ENCODE results near the gene FXYD3. TPM values are rescaled to one million over a fixed set of nuclear protein-coding genes. Genes with fewer than 3 reads are reported as not detected.

Gene FXYD3
- total and polyA plus RNA-seq, 2 of the 13 experiments (the other 11 are each of a cell fraction or from before 2014, with no cell fraction given), result 4.9 TPM; not detected in 1

DNA sequence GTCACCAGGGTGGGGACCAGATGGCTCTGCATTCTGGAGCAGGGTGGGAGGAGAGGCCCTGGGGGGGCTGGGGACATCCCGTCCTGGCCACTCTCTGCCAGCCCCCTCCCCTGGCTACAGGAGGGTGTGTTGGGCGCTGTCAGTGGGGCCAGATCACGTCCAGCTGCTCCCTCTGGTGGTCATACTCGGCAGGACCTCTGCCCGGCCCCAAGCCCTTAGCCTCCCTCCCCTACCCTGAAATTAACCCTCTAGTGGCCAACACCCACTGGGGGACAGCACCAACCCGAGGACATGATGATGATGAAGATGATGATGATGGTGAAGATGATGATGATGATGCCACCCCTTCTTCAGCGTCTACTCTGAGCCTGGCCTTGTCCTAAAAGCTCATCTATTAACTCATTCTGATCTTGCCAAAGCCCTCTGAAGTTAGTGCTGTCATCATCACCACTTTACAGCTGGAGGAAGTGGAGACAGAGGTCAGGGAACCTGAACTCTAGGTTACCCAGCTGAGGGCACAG lies 19.8 kb downstream of the FXYD3 start (continued):
- TF ChIP-seq, protein P1, sequence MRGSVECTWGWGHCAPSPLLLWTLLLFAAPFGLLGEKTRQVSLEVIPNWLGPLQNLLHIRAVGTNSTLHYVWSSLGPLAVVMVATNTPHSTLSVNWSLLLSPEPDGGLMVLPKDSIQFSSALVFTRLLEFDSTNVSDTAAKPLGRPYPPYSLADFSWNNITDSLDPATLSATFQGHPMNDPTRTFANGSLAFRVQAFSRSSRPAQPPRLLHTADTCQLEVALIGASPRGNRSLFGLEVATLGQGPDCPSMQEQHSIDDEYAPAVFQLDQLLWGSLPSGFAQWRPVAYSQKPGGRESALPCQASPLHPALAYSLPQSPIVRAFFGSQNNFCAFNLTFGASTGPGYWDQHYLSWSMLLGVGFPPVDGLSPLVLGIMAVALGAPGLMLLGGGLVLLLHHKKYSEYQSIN (CRISPR knock-in tag; IDR thresholded peaks at IDR 0.05; ENCODE audit: borderline replicate concordance), result no peak
- no peak for TF ChIP-seq SOX6 (IDR thresholded peaks at IDR 0.05)
- peak; percentile 54 for TF ChIP-seq SOX6 (CRISPR knock-in tag; IDR thresholded peaks at IDR 0.05)
- no peak for TF ChIP-seq EEA1 (CRISPR knock-in tag; IDR thresholded peaks at IDR 0.05; ENCODE audit: borderline replicate concordance)
- TF ChIP-seq NFIB (CRISPR knock-in tag; IDR thresholded peaks at IDR 0.05; ENCODE audit: borderline replicate concordance), result no peak
- no peak for TF ChIP-seq ZBTB3 (CRISPR knock-in tag; IDR thresholded peaks at IDR 0.05; ENCODE audit: borderline replicate concordance, low read depth)
- TF ChIP-seq FOXP1 (IDR thresholded peaks at IDR 0.05), result no peak
- no peak for TF ChIP-seq FOXP1 (CRISPR knock-in tag; IDR thresholded peaks at IDR 0.05)
- TF ChIP-seq, protein P2, sequence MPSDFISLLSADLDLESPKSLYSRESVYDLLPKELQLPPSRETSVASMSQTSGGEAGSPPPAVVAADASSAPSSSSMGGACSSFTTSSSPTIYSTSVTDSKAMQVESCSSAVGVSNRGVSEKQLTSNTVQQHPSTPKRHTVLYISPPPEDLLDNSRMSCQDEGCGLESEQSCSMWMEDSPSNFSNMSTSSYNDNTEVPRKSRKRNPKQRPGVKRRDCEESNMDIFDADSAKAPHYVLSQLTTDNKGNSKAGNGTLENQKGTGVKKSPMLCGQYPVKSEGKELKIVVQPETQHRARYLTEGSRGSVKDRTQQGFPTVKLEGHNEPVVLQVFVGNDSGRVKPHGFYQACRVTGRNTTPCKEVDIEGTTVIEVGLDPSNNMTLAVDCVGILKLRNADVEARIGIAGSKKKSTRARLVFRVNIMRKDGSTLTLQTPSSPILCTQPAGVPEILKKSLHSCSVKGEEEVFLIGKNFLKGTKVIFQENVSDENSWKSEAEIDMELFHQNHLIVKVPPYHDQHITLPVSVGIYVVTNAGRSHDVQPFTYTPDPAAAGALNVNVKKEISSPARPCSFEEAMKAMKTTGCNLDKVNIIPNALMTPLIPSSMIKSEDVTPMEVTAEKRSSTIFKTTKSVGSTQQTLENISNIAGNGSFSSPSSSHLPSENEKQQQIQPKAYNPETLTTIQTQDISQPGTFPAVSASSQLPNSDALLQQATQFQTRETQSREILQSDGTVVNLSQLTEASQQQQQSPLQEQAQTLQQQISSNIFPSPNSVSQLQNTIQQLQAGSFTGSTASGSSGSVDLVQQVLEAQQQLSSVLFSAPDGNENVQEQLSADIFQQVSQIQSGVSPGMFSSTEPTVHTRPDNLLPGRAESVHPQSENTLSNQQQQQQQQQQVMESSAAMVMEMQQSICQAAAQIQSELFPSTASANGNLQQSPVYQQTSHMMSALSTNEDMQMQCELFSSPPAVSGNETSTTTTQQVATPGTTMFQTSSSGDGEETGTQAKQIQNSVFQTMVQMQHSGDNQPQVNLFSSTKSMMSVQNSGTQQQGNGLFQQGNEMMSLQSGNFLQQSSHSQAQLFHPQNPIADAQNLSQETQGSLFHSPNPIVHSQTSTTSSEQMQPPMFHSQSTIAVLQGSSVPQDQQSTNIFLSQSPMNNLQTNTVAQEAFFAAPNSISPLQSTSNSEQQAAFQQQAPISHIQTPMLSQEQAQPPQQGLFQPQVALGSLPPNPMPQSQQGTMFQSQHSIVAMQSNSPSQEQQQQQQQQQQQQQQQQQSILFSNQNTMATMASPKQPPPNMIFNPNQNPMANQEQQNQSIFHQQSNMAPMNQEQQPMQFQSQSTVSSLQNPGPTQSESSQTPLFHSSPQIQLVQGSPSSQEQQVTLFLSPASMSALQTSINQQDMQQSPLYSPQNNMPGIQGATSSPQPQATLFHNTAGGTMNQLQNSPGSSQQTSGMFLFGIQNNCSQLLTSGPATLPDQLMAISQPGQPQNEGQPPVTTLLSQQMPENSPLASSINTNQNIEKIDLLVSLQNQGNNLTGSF (CRISPR knock-in tag; IDR thresholded peaks at IDR 0.05), result no peak
- TF ChIP-seq, protein P3, sequence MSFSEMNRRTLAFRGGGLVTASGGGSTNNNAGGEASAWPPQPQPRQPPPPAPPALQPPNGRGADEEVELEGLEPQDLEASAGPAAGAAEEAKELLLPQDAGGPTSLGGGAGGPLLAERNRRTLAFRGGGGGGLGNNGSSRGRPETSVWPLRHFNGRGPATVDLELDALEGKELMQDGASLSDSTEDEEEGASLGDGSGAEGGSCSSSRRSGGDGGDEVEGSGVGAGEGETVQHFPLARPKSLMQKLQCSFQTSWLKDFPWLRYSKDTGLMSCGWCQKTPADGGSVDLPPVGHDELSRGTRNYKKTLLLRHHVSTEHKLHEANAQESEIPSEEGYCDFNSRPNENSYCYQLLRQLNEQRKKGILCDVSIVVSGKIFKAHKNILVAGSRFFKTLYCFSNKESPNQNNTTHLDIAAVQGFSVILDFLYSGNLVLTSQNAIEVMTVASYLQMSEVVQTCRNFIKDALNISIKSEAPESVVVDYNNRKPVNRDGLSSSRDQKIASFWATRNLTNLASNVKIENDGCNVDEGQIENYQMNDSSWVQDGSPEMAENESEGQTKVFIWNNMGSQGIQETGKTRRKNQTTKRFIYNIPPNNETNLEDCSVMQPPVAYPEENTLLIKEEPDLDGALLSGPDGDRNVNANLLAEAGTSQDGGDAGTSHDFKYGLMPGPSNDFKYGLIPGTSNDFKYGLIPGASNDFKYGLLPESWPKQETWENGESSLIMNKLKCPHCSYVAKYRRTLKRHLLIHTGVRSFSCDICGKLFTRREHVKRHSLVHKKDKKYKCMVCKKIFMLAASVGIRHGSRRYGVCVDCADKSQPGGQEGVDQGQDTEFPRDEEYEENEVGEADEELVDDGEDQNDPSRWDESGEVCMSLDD (CRISPR knock-in tag; IDR thresholded peaks at IDR 0.05; ENCODE audit: borderline replicate concordance), result no peak
- peak; percentile 43 for TF ChIP-seq YY1 (IDR thresholded peaks at IDR 0.05; ENCODE audit: insufficient read depth, insufficient replicate concordance, low read depth, low read length)
- TF ChIP-seq POLR2G (IDR thresholded peaks at IDR 0.05; ENCODE audit: low read depth, low read length), result no peak
- TF ChIP-seq ZNF703 (CRISPR knock-in tag; IDR thresholded peaks at IDR 0.05; ENCODE audit: borderline replicate concordance), result no peak
- no peak for TF ChIP-seq ISL2 (CRISPR knock-in tag; IDR thresholded peaks at IDR 0.05)
- no peak for TF ChIP-seq NFKB2 (CRISPR knock-in tag; IDR thresholded peaks at IDR 0.05; ENCODE audit: borderline replicate concordance)
- TF ChIP-seq GTF3A (CRISPR knock-in tag; conservative IDR thresholded peaks at IDR 0.05), result no peak
- no peak for TF ChIP-seq SAFB2 (CRISPR knock-in tag; IDR thresholded peaks at IDR 0.05; ENCODE audit: borderline replicate concordance, low read depth)
- no peak for TF ChIP-seq ATF7 (IDR thresholded peaks at IDR 0.05)
- TF ChIP-seq ATF7 (CRISPR knock-in tag; IDR thresholded peaks at IDR 0.05), result no peak
- TF ChIP-seq IRF2 (CRISPR knock-in tag; IDR thresholded peaks at IDR 0.05), result peak; percentile 71
- no peak for TF ChIP-seq ZEB1 (IDR thresholded peaks at IDR 0.05; ENCODE audit: insufficient replicate concordance, low read depth)
- TF ChIP-seq ARID2 (CRISPR knock-in tag; IDR thresholded peaks at IDR 0.05; ENCODE audit: borderline replicate concordance), result no peak
- no peak for TF ChIP-seq KDM1A (CRISPR knock-in tag; IDR thresholded peaks at IDR 0.05)
- TF ChIP-seq RBFOX2 (IDR thresholded peaks at IDR 0.05; ENCODE audit: low read depth, low read length), result no peak
